Stimulated activated CD8-positive, alpha-beta memory T cell treated with anti-CD3 and anti-CD28 coated beads, Interleukin-4, amount 100 ng/mL, for 48 hours (primary cell): ENCODE measurements around the gene BRD7.

ENCODE experiments used
- DNase-seq: peaks from one replicate; pipeline ENCODE4 v3.0.0-alpha.2; 2020

BRD7 gene

DNA sequence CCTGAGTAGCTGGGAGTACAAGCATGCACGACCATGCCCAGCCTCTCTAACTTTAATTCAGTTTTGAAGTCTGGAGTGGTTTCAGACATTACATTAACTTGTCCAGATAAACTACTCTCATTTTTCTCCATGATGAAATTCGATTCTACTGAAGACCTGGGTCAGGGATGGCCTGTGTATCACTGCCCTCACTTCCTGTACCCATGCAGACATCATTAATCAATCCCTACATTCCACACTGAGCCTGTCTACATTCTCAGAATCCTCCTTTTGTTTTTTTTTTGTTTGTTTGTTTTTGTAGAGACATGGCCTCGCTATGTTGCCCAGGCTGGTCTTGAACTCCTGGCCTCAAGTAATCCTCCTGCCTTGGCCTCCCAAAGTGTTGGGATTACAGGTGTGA, 79.9 kb downstream of the BRD7 start:
- DNase-seq = no peak

DNA sequence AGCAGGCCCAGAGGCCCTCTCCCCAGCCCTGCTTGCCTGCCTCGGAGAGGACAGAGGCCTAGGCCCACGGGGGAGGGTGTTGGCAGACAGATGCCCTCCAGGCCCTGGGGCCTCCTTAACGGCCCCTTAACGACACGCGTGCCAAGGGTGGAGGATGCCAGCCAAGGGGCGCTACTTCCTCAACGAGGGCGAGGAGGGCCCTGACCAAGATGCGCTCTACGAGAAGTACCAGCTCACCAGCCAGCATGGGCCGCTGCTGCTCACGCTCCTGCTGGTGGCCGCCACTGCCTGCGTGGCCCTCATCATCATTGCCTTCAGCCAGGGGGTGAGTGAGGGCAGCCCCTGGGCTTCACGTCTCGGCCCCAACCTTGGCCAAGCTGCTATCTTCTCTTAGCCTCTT, 80.8 kb downstream of the BRD7 start:
- no peak for DNase-seq

DNA sequence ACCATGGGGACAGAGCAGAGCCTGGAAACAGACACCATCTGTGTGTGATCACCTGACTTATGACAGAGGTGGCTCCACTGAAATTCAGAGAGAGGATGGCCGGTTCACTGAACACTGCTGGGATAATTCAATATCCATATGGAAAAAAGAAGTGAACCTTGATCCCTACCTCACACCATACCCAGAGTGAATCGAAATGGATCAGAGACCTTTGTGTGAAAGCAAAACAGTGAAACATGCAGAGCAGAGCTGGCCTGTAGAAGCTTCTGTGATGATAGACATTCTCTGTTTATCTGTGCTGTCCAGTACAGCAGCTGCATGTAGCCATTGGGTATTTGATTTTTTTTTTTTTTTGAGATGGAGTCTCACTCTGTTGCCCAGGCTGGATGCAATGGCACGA, 82.1 kb downstream of the BRD7 start:
- no peak for DNase-seq

DNA sequence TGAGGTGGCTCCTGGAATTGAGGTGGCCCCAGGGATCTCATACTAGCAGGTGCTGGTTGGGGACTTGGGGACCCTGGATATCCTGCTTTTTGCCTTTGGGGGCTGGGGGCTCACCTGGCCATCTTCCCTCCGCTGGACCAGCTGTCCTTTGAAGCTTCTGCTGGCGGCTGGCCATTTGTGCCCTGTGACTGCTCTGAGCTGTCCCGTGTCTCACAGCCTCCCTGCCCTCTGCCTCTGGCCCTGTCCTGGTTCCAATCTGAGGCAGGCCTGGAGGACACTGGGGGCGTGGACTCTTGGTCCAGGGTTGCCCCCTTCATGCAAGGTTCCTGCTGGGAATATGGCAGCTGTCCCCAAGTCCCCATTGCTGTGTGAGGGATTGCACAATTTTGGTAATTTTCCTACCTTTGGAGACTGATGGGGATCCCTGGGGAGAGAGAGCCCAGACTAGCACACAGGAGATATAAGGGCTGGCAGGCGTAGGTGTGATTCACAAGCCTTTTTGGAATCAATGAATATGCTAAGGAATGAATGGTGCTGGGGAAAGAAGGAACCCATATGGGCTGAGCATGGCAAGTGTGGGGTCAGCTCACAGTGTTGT, 83.3 kb downstream of the BRD7 start:
- DNase-seq = no peak

DNA sequence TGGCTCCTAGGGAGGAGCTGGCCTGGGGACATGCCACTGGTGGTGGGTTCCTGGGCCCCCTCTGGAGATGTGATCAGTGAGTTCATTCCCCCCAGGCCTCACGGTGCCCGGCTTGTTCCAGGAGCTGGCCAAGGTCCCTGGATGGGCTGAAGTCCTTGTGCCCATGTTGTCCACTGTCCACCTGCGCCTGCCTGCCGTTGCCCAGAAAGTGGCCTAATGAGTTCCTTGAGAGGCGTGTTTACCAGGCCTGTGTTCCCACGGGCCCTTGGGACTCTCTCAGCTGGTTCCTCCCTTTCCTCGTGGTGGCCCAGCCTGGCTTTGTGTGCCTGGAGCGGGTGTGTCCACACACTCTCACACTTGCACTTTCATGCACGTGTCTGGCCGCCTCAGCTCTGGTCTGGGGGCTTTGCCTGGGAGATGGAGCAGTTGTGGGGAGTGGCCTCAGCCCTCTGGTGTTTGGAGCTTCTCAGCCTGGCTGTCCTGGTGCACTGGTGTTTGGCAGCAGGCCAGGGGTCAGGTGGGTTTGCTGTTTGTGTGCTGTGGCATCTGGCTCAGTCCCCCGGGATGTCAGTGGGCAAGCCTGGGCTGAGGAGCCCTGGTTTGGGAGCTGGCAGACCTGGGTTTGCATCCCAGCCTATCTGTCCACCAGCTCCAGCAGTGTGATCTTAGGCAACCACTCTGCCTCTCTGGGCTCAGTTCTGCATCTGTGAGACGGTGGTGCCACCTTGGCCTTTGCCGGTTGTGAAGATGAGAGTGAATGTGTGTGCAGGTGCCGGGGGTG, 84.5 kb downstream of the BRD7 start:
- DNase-seq = no peak

DNA sequence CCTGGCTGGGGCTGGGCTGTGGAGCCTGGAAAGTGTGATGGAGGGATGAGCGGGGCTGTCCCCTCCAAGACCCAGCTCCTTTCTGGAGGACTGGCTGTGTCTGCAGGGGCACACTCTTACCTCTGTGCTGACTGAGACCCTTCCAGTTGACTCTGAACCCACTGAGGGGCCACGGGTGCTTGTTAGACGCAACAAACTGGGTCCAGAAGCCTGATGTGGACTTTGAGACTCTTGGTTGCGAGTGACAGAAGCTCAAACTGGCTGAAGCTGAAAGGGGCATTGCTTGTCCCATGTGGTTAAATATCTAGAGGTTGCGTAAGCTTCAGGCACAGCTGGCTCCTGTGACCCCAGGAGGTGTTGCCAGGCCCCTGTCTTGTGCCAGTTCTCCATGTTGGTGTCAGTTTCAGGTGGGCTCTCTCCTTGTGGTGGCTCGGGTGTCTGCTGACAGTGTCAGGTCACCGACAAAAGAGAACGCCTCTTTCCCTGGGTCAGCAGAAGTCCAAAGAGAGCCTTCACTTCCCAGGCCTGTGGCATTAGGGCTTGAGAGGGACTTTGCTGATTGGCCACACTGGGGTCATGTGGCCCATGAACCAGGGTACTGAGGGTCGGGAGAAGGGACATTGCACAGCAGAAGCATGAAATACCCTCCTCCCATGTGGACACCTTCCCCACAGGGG, 85.7 kb downstream of the BRD7 start:
- DNase-seq = no peak

DNA sequence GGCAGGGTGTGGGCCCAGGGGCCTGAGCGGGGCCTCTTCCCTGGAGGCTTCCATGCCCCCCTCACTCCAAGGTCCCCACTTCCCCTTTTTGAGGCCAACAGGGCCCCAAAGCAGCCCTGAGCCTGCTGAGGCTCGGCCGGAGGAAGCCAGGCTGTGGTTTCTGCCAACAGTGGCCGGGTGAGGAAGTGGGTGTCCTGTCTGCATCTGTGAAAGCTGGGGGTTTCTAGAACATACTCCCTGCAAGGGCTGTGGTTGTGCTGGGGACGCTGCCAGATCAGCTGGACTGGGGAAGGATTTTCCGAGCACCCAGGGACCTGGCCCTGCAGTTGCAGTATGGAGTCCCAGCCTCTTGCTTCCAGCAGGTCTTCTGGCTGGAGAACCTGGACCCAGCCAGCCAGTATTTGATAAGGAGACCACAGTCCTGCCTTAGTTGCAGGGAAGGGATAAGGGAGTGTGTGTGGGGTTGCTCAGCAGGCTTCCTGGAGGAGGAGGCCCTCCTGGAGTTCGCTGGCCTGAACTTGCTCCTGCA, 86.7 kb downstream of the BRD7 start:
- peak; percentile 68 for DNase-seq

DNA sequence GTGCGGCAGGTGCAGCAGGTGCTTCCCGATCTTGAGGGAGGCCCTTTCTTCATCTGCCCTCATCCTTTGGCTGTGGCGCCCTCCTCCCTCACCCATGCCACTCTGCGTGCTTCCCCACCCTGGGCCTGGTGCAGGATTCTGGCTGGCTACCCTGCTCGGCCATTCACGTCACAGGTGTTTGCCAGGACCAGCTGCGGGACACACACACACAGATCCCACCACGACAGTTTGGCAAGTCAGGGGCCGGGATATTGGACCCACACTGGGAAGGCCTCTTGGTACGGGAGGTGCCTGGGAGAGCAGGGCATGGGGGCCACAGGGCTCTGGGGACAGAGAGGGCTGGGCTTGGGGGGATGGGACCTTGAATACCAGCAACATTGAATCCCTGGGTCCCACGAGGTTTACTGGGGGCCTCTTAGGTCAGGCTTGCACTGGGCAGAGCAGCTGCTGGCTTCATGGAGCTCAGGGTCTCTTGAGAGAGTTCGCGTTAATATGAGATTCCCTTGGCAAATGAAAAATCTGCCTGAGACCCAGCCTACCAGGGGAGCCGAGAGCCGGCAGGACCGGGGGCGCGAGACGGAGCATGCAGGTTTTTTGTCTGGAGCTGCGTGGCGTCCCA, 87.3 kb downstream of the BRD7 start:
- no peak for DNase-seq

DNA sequence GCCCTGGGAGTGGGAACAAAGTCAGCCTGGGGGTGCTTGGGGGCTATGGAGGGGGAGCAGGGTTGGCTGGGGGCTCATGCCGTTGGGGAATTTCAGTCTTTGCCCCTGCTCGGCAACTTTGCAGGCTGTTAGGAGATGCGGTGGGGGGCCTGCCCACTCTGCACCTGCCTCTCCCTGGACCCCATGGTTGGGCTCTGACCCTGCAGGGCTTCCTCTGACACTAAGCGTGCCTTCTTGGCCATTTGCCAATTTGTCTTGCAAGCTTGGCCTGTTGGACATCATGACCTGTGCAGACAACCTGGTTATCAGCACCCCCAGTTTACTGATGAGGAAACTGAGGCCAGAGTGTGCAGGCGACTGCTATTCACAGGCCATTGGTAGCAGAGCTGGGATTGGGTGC, 87.9 kb downstream of the BRD7 start:
- no peak for DNase-seq

DNA sequence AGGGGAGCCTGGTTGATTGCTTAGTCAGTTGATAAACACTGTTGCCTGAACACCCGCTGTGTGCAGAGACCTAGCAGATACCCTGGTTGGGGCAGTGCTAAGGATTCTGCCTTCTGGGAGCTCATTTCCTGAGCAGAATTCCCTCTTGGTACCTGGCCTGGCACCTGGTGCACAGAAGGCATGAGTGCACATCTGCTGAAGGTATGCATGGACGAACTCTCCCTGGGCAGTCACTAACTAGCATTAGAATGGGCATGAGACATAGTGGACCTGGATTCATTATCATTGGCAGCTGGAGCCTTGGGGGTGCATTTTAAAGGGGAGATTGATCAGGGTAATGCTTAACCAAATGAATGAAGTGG, 89.3 kb downstream of the BRD7 start:
- DNase-seq = no peak

DNA sequence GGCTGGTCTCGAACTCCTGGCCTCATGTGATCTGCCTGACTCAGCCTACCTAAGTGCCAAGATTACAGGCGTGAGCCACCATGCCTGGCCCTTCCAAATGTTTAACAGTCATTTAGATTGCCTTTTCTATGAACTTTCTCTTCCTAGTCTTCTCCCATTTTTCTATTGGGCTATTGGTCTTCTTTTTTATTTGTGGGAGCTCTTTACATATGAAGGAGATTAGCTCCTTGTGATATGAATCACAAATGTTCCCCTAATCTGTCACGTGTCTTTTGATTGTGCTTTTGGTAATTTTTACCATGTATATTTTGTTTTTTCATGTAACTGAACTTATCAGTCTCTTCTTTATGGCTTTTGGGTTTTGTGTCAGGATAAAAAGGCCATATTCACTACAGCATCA, 90.5 kb downstream of the BRD7 start:
- DNase-seq = no peak

DNA sequence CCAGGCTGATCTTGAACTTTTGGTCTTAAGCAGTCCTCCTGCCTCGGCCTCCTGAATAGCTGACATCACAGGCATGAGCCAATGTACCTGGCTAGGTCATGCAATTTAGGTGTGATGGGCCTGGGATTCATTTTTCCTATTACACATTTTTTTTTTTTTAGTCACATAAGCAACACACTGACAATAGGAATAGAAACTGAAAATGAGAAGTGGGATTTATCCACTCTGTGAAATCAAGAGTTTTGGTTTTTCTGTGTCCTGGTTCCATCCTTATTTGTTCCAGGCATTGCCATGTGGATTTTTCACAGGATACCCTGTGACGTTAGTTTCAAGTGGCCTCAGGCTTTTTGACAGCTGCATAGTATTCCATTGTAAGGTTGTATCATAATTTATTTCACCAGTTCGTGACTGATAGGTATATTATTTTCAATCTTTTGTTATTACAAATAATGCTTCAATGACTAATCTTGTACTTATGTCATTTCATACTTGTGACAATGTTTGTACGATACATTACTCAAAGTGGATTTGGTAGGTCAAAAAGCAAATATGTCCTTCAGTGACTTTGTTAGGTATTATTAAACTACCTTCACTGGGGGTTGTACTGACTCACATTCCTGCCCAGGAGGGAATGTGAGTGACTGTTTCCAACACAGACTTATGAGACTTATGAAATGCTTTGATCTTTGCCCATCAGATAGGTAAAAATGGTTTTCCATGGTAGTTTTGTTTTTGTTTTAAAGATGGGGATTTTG, 91.8 kb downstream of the BRD7 start:
- DNase-seq = no peak

DNA sequence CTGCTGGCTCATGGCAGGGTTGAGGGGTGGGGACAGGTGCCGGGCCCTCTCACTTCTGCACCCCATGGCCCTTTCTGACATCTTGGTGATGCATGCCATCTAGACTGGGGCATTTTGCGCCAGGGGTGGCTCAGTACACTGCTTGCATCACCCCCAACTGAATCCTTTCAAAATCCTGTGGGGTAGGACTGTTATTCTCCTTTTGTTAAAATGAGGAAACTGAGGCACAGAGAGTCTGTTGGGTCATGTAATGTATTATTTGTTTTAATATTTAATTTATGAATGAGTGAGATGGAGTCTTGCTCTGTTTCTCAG, 92.5 kb downstream of the BRD7 start:
- DNase-seq = no peak

DNA sequence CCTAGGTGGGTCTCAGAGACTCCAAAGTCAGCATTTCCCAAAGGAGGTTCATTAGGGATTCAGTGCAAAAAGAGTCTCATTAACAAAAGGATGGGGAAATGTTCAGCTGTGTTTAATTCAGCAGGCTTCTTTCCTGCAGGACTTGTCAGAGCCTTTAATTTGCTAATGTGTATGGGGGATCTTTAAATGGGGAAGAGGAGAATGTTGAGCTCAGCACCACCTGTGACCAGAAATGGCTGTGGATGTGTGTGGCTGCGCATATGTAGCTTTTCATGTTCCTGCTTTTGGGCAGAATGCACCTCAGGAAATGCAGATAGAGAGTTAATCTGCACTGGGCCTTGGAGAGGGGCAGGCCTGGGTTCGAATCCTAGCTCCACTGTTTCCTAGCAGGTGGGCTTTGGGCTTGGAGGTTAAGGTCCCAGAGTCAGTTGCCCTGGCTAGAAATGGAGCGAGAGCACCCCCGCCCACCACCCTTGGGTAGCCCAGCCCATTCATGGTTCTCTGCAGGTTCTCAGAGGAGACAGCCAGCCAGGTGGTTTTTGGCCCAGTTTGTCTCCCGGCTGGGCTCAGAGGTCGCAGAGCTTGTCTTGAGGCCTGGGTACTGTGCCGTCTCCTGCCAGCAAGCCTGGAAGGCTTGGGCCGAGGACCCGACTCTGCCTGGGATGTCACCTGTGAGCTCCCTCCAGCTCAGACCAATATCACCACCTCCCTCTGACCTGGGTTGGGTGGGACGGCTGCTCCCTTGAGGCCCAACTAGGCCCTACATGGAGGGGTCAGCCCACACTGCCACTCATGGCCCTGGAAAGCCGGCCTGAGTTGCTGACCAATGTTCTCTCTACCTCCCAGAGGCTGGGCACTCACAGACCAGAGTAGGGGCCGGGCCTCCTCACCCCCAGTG, 93.1 kb downstream of the BRD7 start:
- DNase-seq = no peak

DNA sequence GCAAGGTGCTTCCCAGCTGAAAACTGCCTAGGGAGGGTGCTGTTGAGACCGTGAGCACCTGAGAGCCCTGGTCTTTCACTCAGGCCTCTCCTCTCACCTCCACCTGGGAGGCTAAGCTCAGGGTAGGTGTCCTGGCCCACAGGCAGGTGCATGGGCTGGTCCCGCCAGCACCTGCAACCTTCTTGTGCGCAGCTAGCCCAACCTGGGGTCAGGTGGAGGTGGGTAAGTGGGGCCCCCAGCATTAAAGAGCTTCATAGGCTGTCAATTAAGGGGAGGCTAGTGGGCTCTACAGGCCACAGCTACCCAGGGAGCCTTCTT, 93.7 kb downstream of the BRD7 start:
- DNase-seq = no peak

DNA sequence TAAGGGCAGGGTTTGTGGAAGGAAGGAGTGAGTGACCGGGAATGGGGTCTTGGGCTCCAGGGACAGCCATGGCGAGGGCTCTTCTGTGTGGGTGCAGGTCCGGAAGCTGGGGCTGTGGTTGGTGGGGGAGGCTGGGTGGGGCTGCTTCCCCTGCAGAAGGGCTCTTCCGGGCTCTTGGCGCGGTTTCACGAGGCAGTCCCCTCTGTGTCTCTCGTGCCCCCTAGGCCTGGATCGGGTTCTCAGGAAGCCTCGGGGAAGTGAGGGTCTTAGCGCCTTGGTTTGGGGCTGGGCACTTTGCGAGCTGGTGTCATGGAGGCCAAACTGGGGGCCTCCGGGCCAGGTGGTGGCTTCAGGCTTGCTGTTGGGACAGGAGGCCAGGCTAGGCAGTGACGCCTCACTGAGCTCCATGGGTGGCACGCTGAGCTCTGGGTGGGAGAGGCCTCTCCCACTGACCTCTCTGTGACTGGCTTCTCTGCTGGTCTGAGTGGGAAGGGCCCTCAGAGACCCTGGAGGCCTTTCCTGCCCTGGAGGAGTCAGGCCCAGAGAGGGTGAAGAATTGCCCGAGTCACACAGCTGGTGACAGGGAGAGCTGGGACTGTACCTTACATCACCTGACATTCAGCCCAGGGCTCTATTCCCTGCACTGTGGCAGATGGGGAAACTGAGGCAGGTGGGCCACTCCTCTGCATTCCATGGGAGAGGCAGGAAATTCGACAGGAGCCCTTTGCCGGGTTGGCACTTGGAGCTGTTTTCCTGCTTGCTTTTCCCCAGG, 94.3 kb downstream of the BRD7 start:
- DNase-seq = peak; percentile 65

DNA sequence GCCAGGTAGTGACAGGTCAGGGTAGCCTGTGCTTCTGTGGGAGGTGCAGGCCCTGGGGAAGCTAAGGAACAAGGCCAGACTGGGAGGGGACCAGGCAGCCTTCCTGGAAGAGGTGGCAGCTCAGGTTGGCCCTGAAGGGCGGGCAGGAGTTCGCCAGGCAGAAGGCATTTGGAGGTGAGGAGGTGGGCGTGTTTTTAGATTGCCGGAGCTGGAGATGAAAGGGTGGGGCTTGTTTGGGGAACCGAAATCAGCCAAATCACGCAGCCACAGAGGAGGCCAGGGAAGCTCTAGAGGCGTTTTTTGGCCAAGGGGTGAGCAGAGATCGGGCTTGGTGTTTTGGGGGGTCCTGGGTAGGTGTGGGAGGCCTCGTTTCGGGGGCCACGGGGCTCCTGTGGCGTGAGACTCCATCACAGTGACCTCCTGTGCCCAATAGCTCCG, 94.9 kb downstream of the BRD7 start:
- peak; percentile 64 for DNase-seq

DNA sequence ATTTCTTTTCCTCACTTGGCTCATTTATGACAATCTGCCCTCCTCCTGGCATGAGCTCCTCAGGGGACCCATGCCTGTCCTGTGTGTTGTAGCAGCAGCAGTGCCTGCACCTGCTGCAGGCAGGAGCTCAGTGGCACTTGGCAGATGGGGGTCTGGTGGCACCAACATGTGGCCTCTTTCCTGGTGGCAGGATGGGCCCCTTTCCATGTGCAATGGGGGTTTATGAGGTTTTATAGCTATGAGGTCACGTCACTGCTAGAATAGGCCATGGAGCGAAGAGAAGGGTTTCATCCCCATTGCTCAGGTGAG, 95.5 kb downstream of the BRD7 start:
- no peak for DNase-seq

DNA sequence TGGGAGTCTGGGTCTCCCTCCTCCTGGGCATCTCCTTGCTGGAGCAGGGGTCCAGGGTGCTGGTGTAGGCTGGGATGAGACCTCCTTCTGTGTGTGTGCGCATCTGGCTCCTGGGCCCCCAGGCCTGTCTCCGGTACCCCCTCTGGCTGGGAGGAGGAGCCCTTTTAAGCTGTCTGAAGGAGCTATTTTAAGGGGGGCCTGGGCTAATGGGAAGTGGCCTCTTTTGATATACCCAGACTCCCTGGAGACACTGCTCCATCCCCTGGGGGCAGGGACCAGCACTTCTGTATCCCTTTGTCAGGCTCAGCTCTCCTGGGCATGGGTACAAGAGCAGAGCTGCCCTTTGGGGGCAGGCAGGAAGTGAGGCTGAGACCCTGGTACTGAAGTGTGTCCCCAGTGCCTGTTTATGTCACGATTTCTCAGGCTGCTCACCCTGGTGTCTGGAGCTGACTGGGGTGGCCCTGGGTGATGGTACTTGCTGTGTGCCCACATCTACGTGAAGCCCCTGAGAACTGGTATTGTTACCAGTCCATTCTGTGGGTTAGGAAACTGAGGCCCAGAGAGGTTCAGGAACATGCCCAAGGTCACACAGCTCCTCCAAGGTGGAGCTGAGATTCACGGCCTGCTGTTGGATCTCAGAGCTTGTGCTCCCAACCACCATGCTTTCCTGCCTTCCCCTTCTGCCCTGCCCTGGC, 96.0 kb downstream of the BRD7 start:
- DNase-seq = no peak

DNA sequence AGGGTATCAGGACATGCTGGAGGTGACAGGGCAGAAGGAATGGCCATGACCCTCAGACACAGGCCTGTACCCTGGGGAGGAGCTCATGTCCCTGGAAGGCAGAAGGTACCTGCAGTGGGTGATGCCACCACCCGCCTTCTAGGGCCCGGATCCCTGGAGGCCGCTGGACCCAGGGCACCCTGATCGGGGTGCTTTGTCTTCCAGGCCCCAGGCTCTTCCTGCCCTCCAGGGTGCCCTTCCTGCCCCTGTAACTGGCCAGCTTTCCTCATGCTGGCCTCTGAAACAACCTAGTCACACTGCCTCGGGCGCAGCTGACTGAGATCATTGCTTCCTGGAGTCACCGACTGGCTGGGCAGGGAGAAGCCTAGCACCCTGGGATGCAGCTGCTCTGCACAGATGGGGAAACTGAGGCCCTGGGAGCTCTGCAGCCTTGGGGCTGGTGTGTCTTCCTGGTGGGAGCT, 96.6 kb downstream of the BRD7 start:
- DNase-seq = no peak
